Heart right ventricle (tissue), 16 donors: Measurements from ENCODE around the gene FAM3A. TPM values are rescaled to one million over a fixed set of nuclear protein-coding genes. Genes with fewer than 3 reads are reported as not detected.

Experiments used
- ATAC-seq, 8 donors: fragments of 200-7000 bp; cut with Tn5 transposase; one replicate each; pipeline ENCODE4 v1.9.1; 2020; ENCODE audit warnings: mild to moderate bottlenecking in 8 of 8, moderate library complexity in 8 of 8, moderate number of reproducible peaks in 1 of 8
- DNase-seq, 2 donors: peaks; one replicate each; pipeline ENCODE4 v3.0.0-alpha.2; 2020
- H3K27ac ChIP-seq, 10 donors: fragments of 200-600 bp; sonication (generic) in 2 of 10; one replicate each; pipeline versions ENCODE4 v1.5.0 to v1.8.0; 2020 to 2022; ENCODE audit warnings: mild to moderate bottlenecking in 3 of 10
- H3K27me3 ChIP-seq, 7 donors: fragments of 200-600 bp; one replicate each; pipeline ENCODE4 v1.8.0; 2021 to 2022; ENCODE audit warnings: mild to moderate bottlenecking in 2 of 7
- H3K36me3 ChIP-seq, 9 donors: fragments of 200-600 bp; sonication (generic) in 1 of 9; one replicate each; pipeline versions ENCODE4 v1.5.0 to v1.8.0; 2020 to 2022; ENCODE audit warnings: mild to moderate bottlenecking in 2 of 9
- H3K4me1 ChIP-seq, 9 donors: fragments of 200-600 bp; sonication (generic) in 1 of 9; one replicate each; pipeline versions ENCODE4 v1.5.0 to v1.8.0; 2020 to 2022; ENCODE audit warnings: mild to moderate bottlenecking in 4 of 9
- H3K4me3 ChIP-seq, 10 donors: fragments of 200-600 bp; sonication (generic) in 2 of 10; one replicate each; pipeline versions ENCODE4 v1.5.0 to v1.8.0; 2020 to 2022; ENCODE audit warnings: mild to moderate bottlenecking in 7 of 10, moderate library complexity in 2 of 10
- H3K9me3 ChIP-seq, 11 donors: fragments of 200-600 bp in 10 of 11; sonication (generic) in 2 of 11; one replicate each; pipeline versions ENCODE4 v1.5.0 to v1.8.0; 2013 to 2022; ENCODE audit warnings: mild to moderate bottlenecking in 2 of 11, control low read depth in 1 of 11, moderate library complexity in 1 of 11
- WGBS, 2 donors: extraction: QIAGEN DNeasy Blood & Tissue Kit; methylation state at CpG; one replicate each; pipeline ENCODE4 v1.1.7; 2013; ENCODE audit warnings: inconsistent platforms in 1 of 2; 5-methylcytosine and 5-hydroxymethylcytosine counted together
- intact Hi-C, 10 donors: fragments of 100-400 bp; cut with DNase I; formaldehyde crosslinking; loops; one replicate each; pipeline versions ENCODE4 v1.11.1 to v1.14.2; 2022
- polyA plus RNA-seq, 2 donors: library from polyadenylated mRNA; stranded (reverse); fragments of 200-250 nt; gene quantifications; one replicate each; pipeline ENCODE4 v1.2.3, GENCODE V29; 2013
- total RNA-seq, 10 donors: library from RNA; stranded (reverse); fragmentation: NEBNext Ultra II Directional in 3 of 10; extraction: Animal tissue kit (Norgen Biotek cat#: 25700) in 3 of 10; gene quantifications; one replicate each; pipeline versions ENCODE4 v1.2.1 to v1.2.4, GENCODE V29; 2021 to 2023
- TF ChIP-seq, protein P1 (sequence below), 9 donors: fragments of 200-600 bp; sonication (generic) in 2 of 9; IDR thresholded peaks; one replicate each; pipeline versions ENCODE4 v1.5.0 to v1.8.0; 2021 to 2022; ENCODE audit warnings: antibody characterized with exemption in 9 of 9, mild to moderate bottlenecking in 5 of 9, moderate library complexity in 1 of 9
- donor health status: Arrhythmogenic right ventricular cardiomyopathy.
- donor health status: ischemic (EF 13 %, LVEDD 7.1; RV severe dilation, severe dysfunction).
- donor health status: healthy with polysubstance abuse.
- donor health status: DM: no; HTN: yes; CAD: no.
- donor health status: DM: no; HTN: no; CAD: no.
- donor health status: ischemic (EF 25% LVEDD 6.9; RV normal size, moderate dysfunction).
- donor health status: ischemic (EF 25% LVEDD 5.7; RV mildly dilated, moderate dysfunction).
- donor health status: healthy.
- donor health status: DM: yes; HTN: yes; CAD: no.
- donor health status: Ischemic cardiomyopathy.
- donor health status: ischemic (EF 35%, LVEDD 5.7; RV mildly dilated, moderate dysfunction).
- donor health status: nonischemic (EF 11% LVEDD 7.7; RV severe dilation, severe dysfunction).
- donor health status: DM: yes; HTN: yes; CAD: no.
- donor health status: PGD.
- donor health status: ischemic (EF 29% LVEDD 5.4; RV normal size, mild dysfunction).
- donor health status: nonischemic (EF 23%, LVEDD 6.1; RV moderate dilation, normal function).

Gene FAM3A
- total and polyA plus RNA-seq, 12 donors, result 36.5 to 76.6 (median 54.8) TPM

DNA sequence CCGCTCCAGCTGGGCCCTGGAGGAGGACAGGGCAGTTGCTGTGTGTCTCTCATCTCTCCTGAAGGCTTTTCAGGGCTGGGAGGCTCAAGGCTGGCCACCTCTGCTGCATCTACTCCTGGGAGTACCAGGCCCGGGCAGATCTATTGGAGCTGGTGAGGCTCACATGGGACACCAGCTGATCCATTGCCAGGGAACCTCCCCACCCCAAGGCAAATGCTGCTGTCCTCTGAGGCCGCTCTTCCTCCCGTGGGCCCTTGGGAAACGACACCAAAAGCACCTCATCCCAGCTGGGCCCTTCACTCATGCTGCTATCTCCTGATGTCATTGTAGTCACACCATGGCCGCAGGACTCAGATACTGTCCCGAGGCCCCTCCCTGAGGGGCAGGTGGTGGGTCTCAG, 33.2 kb downstream of the FAM3A start:
- Histone ChIP-seq H3K4me3 (no peak overlapping the region), H3K27ac (no peak overlapping the region), H3K9me3 (no peaks in the 10 kb centered on the region), H3K36me3 (peaks cover 0 to 18% (median 0%) of the 10 kb centered on the region in 9 donors), H3K4me1 (peaks cover 0 to 38% (median 18%) of the 10 kb centered on the region in 9 donors), H3K27me3 (no peaks in the 10 kb centered on the region)
- 72 to 73% methylated on average over 4 to 7 of the region's 7 CpGs for WGBS, 2 donors
- DNase-seq (no peak), ATAC-seq (no peak)
- intact Hi-C loops, result no loop called here
- TF ChIP-seq, protein P1, sequence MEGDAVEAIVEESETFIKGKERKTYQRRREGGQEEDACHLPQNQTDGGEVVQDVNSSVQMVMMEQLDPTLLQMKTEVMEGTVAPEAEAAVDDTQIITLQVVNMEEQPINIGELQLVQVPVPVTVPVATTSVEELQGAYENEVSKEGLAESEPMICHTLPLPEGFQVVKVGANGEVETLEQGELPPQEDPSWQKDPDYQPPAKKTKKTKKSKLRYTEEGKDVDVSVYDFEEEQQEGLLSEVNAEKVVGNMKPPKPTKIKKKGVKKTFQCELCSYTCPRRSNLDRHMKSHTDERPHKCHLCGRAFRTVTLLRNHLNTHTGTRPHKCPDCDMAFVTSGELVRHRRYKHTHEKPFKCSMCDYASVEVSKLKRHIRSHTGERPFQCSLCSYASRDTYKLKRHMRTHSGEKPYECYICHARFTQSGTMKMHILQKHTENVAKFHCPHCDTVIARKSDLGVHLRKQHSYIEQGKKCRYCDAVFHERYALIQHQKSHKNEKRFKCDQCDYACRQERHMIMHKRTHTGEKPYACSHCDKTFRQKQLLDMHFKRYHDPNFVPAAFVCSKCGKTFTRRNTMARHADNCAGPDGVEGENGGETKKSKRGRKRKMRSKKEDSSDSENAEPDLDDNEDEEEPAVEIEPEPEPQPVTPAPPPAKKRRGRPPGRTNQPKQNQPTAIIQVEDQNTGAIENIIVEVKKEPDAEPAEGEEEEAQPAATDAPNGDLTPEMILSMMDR (IDR thresholded peaks at IDR 0.05), result no peak

DNA sequence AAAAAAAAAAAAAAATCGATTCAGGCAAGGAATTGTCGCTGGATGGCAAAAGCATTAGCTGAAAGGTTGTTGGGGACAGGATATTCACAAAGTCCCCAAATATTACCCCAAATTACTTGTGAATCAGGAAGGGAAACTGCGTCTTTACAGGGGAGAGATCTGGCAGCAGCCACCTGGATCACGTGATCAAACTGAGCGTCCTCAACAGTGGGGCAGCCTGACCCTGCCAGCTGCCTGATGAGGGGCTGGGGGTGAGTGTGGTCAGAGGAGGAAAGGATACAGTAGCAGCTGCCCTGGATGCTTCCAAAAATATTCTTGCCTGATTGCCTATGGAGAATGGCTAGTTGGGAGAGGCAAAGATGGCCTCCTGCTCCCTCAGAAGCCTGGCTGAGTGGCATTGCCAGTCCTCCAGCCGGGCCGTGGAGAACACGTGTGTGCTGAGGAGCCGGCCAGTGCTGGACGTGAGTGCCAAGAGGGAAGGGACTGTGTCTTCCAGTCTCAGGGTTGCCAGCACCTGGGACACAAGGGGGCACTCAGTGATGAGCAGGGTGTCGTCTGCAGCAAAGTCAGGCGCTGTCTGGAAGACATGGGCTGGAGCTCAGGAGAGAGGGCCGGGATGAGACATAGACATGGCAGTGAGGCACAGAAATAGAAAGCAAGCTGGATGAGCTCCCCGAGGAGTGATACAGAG, 34.0 kb downstream of the FAM3A start:
- TF ChIP-seq, protein P1 (IDR thresholded peaks at IDR 0.05), result no peak
- no peaks in the 10 kb centered on the region for H3K9me3 ChIP-seq
- DNase-seq, result no peak
- ATAC-seq, result no peak
- H3K36me3 ChIP-seq, result peaks cover 0 to 13% (median 0%) of the 10 kb centered on the region in 9 donors
- no peak overlapping the region for H3K27ac ChIP-seq
- no peak overlapping the region for H3K4me3 ChIP-seq
- no peaks in the 10 kb centered on the region for H3K27me3 ChIP-seq
- intact Hi-C loops, result no loop called here
- 72 to 78% methylated on average over 10 to 14 of the region's 14 CpGs for WGBS, 2 donors
- peaks cover 0 to 35% (median 16%) of the 10 kb centered on the region in 9 donors for H3K4me1 ChIP-seq

DNA sequence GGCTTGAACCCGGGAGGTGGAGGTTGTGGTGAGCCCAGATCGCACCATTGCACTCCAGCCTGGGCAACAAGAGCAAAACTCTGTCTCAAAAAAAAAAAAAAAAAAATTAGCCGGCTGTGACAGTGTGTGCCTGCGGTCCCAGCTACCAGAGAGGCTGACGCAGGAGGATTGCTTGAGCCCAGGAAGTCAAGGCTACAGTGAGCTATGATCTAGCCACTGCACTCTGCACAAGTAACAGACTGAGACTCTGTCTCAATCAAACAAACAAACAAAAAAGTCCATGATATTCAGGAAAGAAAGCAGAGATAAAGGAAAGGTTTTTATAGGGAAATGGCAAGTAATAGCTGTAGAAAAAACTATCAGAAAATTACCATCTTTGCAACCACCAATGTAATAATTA, 34.8 kb downstream of the FAM3A start:
- intact Hi-C loops, result no loop called here
- H3K36me3 ChIP-seq, result peaks cover 0 to 13% (median 0%) of the 10 kb centered on the region in 9 donors
- H3K9me3 ChIP-seq, result no peaks in the 10 kb centered on the region
- ATAC-seq, result no peak
- H3K27ac ChIP-seq, result no peak overlapping the region
- no peak for DNase-seq
- WGBS, 2 donors, result 85 to 100% methylated on average over 4 to 5 of the region's 5 CpGs
- H3K4me1 ChIP-seq, result peaks cover 0 to 32% (median 16%) of the 10 kb centered on the region in 9 donors
- H3K27me3 ChIP-seq, result no peaks in the 10 kb centered on the region
- H3K4me3 ChIP-seq, result no peak overlapping the region
- TF ChIP-seq, protein P1 (IDR thresholded peaks at IDR 0.05), result no peak

DNA sequence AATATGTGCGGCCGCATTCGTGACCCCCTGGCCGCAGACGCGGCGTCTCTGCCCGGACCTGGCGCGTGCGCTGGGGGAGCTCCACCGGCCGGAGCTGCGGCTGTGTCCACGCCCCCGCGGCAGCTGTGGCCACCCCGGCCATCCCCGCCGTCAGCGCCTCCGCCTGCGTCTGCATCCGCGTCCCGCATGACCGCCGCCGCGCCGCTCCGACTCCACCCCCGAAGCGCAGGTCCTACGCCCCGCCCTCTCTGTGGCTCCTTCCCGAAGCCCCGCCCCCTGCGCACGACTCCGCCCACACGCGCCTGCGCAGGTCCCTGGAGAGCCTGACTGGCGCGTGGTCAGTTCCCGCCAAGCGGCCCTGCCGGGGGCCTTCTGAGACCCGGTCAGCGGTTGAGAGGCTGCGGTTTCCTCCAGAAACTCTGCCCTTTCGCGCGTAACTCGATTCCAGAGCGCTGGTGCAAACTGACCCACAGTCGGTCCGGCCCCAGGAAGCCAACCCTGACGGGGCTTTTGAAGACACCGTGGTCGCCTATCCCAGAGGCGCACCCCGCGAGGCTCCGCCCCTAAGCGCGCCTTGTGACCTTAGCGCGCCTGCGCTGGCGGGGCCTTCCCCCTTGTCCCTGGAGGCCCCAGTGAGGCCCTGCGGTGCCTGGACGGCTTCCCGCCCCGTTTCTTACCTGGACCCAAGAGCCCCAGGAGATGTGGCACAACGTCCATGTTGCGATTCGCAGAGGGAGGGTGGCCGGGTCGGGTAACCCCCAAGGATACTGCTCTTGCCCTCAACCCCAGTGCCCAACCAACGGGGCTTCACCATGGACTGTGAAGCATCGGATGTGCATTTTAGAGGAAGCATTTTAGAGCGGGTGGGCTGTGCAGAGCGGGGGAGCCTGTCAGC, 37.1 kb downstream of the FAM3A start, which contains the start of gene LAGE3:
TSS of gene LAGE3 (minus strand) at position 554 of the 895 bp plus-strand sequence. CDS start at position 188, 366 bp downstream.
- WGBS, 2 donors, result 3 to 5% methylated on average over 42 to 81 of the region's 85 CpGs
- TF ChIP-seq, protein P1 (IDR thresholded peaks at IDR 0.05), result no peak

More for the DNA sequence above, 37.1 kb downstream of the FAM3A start, which contains the start of gene LAGE3:
- peak; percentile 91 to 94 for DNase-seq
- Histone ChIP-seq H3K36me3 (peaks cover 0 to 6% (median 0%) of the 10 kb centered on the region in 9 donors), H3K4me1 (peaks cover 0 to 14% (median 2%) of the 10 kb centered on the region in 9 donors), H3K9me3 (no peaks in the 10 kb centered on the region), H3K4me3 (peak within 1 kb of the TSS; percentile 14 to 61 (median 55)), H3K27ac (peak within 1 kb of the TSS; percentile 69 to 86 (median 85)), H3K27me3 (peaks cover 0 to 7% (median 0%) of the 10 kb centered on the region in 7 donors)
- peak; percentile 95 to 98 (median 96) for ATAC-seq
- intact Hi-C loops, result loop anchor here in 1 of 10 donors (5.0 kb wide), 1 partner anchor 42 kb away; the partner anchor contains the start of gene GDI1
